Mesenchymal stem cell (in vitro differentiated cells and primary cell): ENCODE measurements around the gene B3GAT1.

Experiments used
- DNase-seq: peaks from one replicate; pipeline ENCODE4 v3.0.0-alpha.2; 2013
- H2AFZ ChIP-seq: one replicate; pipeline ENCODE4 v1.6.1; 2013; ENCODE audit warnings: low read depth, mild to moderate bottlenecking, control low read depth, inconsistent platforms, low read length, moderate library complexity
- H2AK5ac ChIP-seq: 2 replicates; pipeline ENCODE4 v1.6.1; 2013; ENCODE audit warnings: low read length, moderate library complexity, mild to moderate bottlenecking, inconsistent platforms; ENCODE audit not compliant: severe bottlenecking
- H2BK120ac ChIP-seq: one replicate; pipeline ENCODE4 v1.6.1; 2013; ENCODE audit warnings: low read depth, mild to moderate bottlenecking, inconsistent platforms, low read length, moderate library complexity
- H2BK12ac ChIP-seq, 2 experiments: one replicate each; pipeline ENCODE4 v1.6.1; 2013; ENCODE audit warnings: inconsistent platforms in 2 of 2, low read length in 2 of 2, mild to moderate bottlenecking in 2 of 2, moderate library complexity in 2 of 2, control low read depth in 1 of 2
- H2BK15ac ChIP-seq: one replicate; pipeline ENCODE4 v1.6.1; 2013; ENCODE audit warnings: mild to moderate bottlenecking, low read depth, inconsistent platforms; ENCODE audit not compliant: poor library complexity, severe bottlenecking
- H2BK5ac ChIP-seq: 2 replicates; pipeline ENCODE4 v1.6.1; 2013; ENCODE audit warnings: low read depth, mild to moderate bottlenecking, low read length, control low read depth, inconsistent platforms; ENCODE audit not compliant: poor library complexity, severe bottlenecking
- H3K14ac ChIP-seq, 2 experiments: one replicate each; pipeline ENCODE4 v1.6.1; 2013; ENCODE audit warnings: inconsistent platforms in 2 of 2, low read length in 2 of 2, control low read depth in 1 of 2, mild to moderate bottlenecking in 1 of 2, moderate library complexity in 1 of 2
- H3K18ac ChIP-seq, 2 experiments: one replicate each; pipeline ENCODE4 v1.6.1; 2013; ENCODE audit warnings: inconsistent platforms in 2 of 2, low read length in 2 of 2, control low read depth in 1 of 2, low read depth in 1 of 2, mild to moderate bottlenecking in 1 of 2
- H3K23ac ChIP-seq, 2 experiments: one replicate each; pipeline ENCODE4 v1.6.1; 2013; ENCODE audit warnings: inconsistent platforms in 2 of 2, low read length in 2 of 2, mild to moderate bottlenecking in 2 of 2, moderate library complexity in 2 of 2, control low read depth in 1 of 2
- H3K27ac ChIP-seq: 2 replicates; pipeline ENCODE4 v1.5.1; 2013; ENCODE audit warnings: mild to moderate bottlenecking, moderate library complexity, low read length, control low read depth, inconsistent platforms; ENCODE audit not compliant: poor library complexity, severe bottlenecking
- H3K27me3 ChIP-seq, 2 experiments: 2 replicates each; pipeline versions ENCODE4 v1.6.1 to v1.7.0; 2013; ENCODE audit warnings: low read length in 2 of 2, mild to moderate bottlenecking in 2 of 2, moderate library complexity in 2 of 2, control low read depth in 1 of 2, inconsistent platforms in 1 of 2; ENCODE audit not compliant: control insufficient read depth in 1 of 2, insufficient read depth in 1 of 2
- H3K36me3 ChIP-seq, 2 experiments: 2 replicates each; pipeline versions ENCODE4 v1.6.1 to v1.7.0; 2013; ENCODE audit warnings: low read length in 2 of 2, control low read depth in 1 of 2, inconsistent platforms in 1 of 2, low read depth in 1 of 2, mild to moderate bottlenecking in 1 of 2; ENCODE audit not compliant: insufficient read depth in 2 of 2, control insufficient read depth in 1 of 2
- H3K4ac ChIP-seq, 2 experiments: one replicate each; pipeline ENCODE4 v1.6.1; 2013; ENCODE audit warnings: inconsistent platforms in 2 of 2, low read length in 2 of 2, mild to moderate bottlenecking in 2 of 2, moderate library complexity in 2 of 2, control low read depth in 1 of 2, low read depth in 1 of 2
- H3K4me1 ChIP-seq: 2 replicates; pipeline ENCODE4 v1.6.1; 2013; ENCODE audit warnings: low read depth, low read length, control low read depth; ENCODE audit not compliant: control insufficient read depth, insufficient read depth
- H3K4me2 ChIP-seq: 2 replicates; pipeline ENCODE4 v1.6.1; 2013; ENCODE audit warnings: low read length, mild to moderate bottlenecking, inconsistent platforms; ENCODE audit not compliant: poor library complexity, severe bottlenecking
- H3K4me3 ChIP-seq, 2 experiments: 2 replicates each; pipeline versions ENCODE4 v1.5.1 to v1.7.0; 2013; ENCODE audit warnings: low read length in 2 of 2, mild to moderate bottlenecking in 2 of 2, control low read depth in 1 of 2, low read depth in 1 of 2; ENCODE audit not compliant: insufficient read depth in 1 of 2
- H3K79me1 ChIP-seq: replicated peaks from 2 replicates; pipeline ENCODE4 v1.6.1; 2013; ENCODE audit warnings: mild to moderate bottlenecking, control low read depth, low read length, inconsistent platforms; ENCODE audit not compliant: poor library complexity, severe bottlenecking
- H3K9ac ChIP-seq: 2 replicates; pipeline ENCODE4 v1.7.0; 2013; ENCODE audit warnings: mild to moderate bottlenecking, low read length, moderate library complexity
- H3K9me3 ChIP-seq: 2 replicates; pipeline ENCODE4 v1.7.0; 2013; ENCODE audit warnings: mild to moderate bottlenecking, low read length; ENCODE audit not compliant: control insufficient read depth
- H4K8ac ChIP-seq: one replicate; pipeline ENCODE4 v1.6.1; 2013; ENCODE audit warnings: inconsistent platforms, mild to moderate bottlenecking, low read length, moderate library complexity
- H4K91ac ChIP-seq: one replicate; pipeline ENCODE4 v1.6.1; 2013; ENCODE audit warnings: mild to moderate bottlenecking, low read length, inconsistent platforms
- WGBS: methylation state at CpG from one replicate; pipeline ENCODE4 v1.1.7; 2013; ENCODE audit warnings: mixed read lengths; 5-methylcytosine and 5-hydroxymethylcytosine counted together

Gene B3GAT1

DNA sequence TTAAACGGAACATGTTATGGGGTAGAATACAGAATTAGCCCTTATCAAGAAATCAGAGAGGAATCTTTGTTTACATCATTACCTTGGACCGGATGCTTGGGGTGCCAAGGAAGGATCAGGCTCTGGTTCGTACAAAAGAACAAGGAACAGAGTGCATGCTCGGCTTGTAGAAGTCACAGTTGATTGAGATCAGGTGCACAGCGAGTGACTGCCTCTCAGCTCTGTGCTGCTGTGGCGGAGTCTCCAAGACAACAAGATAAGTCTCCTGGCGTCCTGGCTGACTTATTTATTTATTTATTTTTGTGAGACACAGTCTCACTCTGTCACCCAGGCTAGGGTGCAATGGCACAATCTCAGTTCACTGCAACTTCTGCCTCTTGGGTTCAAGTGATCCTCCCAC lies 48.5 kb downstream of the B3GAT1 start:
- Histone ChIP-seq H3K18ac (no peak overlapping the region), H4K91ac (no peak overlapping the region), H3K4ac (no peak overlapping the region), H2BK120ac (no peak overlapping the region), H3K4me3 (no peak overlapping the region), H3K4me2 (no peak overlapping the region), H3K14ac (no peak overlapping the region), H3K4me1 (no peaks in the 10 kb centered on the region), H2AK5ac (no peak overlapping the region), H3K9ac (no peak overlapping the region), H2BK15ac (no peak overlapping the region), H3K9me3 (no peaks in the 10 kb centered on the region), H3K79me1 (no peaks in the 10 kb centered on the region), H3K23ac (no peak overlapping the region), H2BK5ac (no peak overlapping the region), H2BK12ac (no peak overlapping the region), H3K27ac (no peak overlapping the region), H3K36me3 (no peaks in the 10 kb centered on the region), H4K8ac (no peak overlapping the region), H3K27me3 (peaks cover 0 to 36% of the 10 kb centered on the region in 2 experiments), H2AFZ (no peak overlapping the region)
- DNase-seq = no peak
- 84% methylated on average over 4 of the region's 7 CpGs for WGBS

DNA sequence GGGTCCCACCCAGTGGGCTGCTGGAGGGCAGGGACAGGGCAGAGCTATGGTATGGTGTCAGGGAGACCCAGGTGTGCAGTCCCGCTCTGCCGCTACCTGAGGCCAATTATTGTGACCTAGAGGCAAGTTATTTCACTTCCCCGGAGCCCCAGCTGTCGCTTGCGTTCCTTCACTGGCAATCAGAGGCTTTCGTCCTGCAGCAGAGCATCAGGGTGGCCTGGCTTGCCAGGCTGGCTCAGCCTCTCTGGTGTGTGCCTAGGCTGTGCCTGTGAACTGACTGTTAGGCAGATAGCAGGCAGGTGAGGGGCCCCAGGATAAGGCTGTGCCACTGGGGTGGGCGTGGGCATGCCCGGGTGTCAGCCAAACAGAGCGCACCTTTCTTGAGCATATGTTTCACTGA lies 48.9 kb downstream of the B3GAT1 start:
- H3K4ac ChIP-seq = no peak overlapping the region
- H3K27ac ChIP-seq = no peak overlapping the region
- no peak overlapping the region for H2BK5ac ChIP-seq
- no peak overlapping the region for H4K8ac ChIP-seq
- no peak overlapping the region for H2AFZ ChIP-seq
- H2BK12ac ChIP-seq = no peak overlapping the region
- no peak overlapping the region for H3K4me2 ChIP-seq
- H3K4me3 ChIP-seq = no peak overlapping the region
- no peak overlapping the region for H2AK5ac ChIP-seq
- no peak overlapping the region for H3K9ac ChIP-seq
- H2BK120ac ChIP-seq = no peak overlapping the region
- no peak overlapping the region for H3K18ac ChIP-seq
- H3K79me1 ChIP-seq = no peaks in the 10 kb centered on the region
- H3K4me1 ChIP-seq = no peaks in the 10 kb centered on the region
- no peak overlapping the region for H3K14ac ChIP-seq
- no peak for DNase-seq
- no peaks in the 10 kb centered on the region for H3K36me3 ChIP-seq
- H3K9me3 ChIP-seq = no peaks in the 10 kb centered on the region
- H2BK15ac ChIP-seq = no peak overlapping the region
- 74% methylated on average over 9 of the region's 9 CpGs for WGBS
- no peak overlapping the region for H3K23ac ChIP-seq
- H4K91ac ChIP-seq = no peak overlapping the region
- H3K27me3 ChIP-seq = peaks cover 0 to 39% of the 10 kb centered on the region in 2 experiments

DNA sequence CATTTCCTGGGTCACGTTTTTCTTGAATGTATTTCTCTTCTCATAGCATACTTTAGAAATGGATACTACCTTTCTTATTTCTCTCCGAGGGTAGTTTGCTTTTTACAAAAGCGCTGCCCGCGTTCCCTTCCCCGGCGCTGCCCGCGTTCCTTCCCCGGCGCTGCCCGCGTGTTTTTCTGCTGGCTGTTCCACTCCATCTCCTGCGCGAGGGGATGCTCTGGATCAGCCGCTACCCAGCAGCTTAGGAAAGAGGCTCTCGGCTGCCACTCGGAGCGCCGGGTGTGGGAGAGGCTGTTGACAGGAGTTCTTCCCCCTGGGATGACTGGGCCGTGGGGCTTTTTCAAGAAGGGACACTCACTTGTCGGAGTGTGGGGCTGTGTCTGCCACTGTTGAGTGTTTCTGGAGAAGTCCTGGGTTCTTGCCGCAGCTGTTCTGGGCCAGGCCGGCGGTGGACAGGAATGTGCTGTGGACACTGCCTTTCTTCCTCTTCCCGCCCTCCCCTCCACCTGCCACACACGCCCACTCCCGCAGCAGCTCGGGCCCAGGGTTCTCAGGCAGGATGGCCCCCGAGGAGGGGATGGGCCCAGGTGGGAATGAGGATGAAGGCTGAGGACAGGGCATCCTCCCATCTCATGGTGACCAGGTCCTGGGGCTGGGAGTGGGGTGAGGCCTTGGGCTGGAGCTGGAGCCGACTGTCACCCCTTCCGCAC lies 49.7 kb downstream of the B3GAT1 start:
- H3K4ac ChIP-seq = no peak overlapping the region
- H4K91ac ChIP-seq = no peak overlapping the region
- H3K79me1 ChIP-seq = no peaks in the 10 kb centered on the region
- no peaks in the 10 kb centered on the region for H3K9me3 ChIP-seq
- no peak overlapping the region for H2AFZ ChIP-seq
- H3K4me3 ChIP-seq = no peak overlapping the region
- no peak overlapping the region for H3K9ac ChIP-seq
- H2AK5ac ChIP-seq = no peak overlapping the region
- 90% methylated on average over 30 of the region's 32 CpGs for WGBS
- H3K23ac ChIP-seq = no peak overlapping the region
- no peak overlapping the region for H4K8ac ChIP-seq
- H3K4me2 ChIP-seq = no peak overlapping the region
- peaks cover 0 to 39% of the 10 kb centered on the region in 2 experiments for H3K27me3 ChIP-seq
- no peak overlapping the region for H2BK120ac ChIP-seq
- H2BK15ac ChIP-seq = no peak overlapping the region
- H3K36me3 ChIP-seq = no peaks in the 10 kb centered on the region
- H3K27ac ChIP-seq = no peak overlapping the region
- H3K14ac ChIP-seq = no peak overlapping the region
- no peak for DNase-seq
- H2BK12ac ChIP-seq = no peak overlapping the region
- H3K18ac ChIP-seq = no peak overlapping the region
- H3K4me1 ChIP-seq = no peaks in the 10 kb centered on the region
- H2BK5ac ChIP-seq = no peak overlapping the region

DNA sequence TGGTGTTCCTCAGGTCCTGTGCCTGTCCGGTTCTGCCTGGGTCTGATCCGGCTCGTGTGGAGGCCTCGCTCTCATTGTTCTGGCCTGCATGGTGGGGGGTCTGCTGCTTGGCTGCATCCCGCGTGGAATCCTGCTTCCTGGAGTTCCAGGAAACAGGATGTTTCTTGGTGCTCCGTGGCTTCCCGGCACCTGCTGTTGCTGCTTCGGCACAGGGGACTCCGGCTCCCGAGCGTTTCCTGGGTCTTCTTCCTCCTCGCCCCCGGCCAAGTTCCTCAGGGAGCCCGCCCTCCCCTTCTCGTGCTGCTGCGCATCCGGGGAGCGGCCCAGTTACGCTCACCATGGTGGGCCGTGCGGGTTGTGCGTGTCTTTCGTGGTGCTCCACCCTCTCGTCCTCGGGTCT lies 50.4 kb downstream of the B3GAT1 start:
- H3K23ac ChIP-seq = peak overlapping the region in 1 of 2 experiments; percentile 26
- no peak overlapping the region for H3K9ac ChIP-seq
- H2AFZ ChIP-seq = no peak overlapping the region
- DNase-seq = no peak
- WGBS = 80% methylated on average over 26 of the region's 26 CpGs
- H3K4ac ChIP-seq = no peak overlapping the region
- H2BK12ac ChIP-seq = no peak overlapping the region
- no peak overlapping the region for H3K27ac ChIP-seq
- H4K8ac ChIP-seq = no peak overlapping the region
- H2BK15ac ChIP-seq = no peak overlapping the region
- H3K4me2 ChIP-seq = no peak overlapping the region
- H3K36me3 ChIP-seq = no peaks in the 10 kb centered on the region
- no peak overlapping the region for H3K18ac ChIP-seq
- no peak overlapping the region for H2BK5ac ChIP-seq
- H4K91ac ChIP-seq = no peak overlapping the region
- no peak overlapping the region for H2BK120ac ChIP-seq
- no peaks in the 10 kb centered on the region for H3K4me1 ChIP-seq
- H3K27me3 ChIP-seq = peaks cover 0 to 41% of the 10 kb centered on the region in 2 experiments
- no peaks in the 10 kb centered on the region for H3K9me3 ChIP-seq
- no peak overlapping the region for H3K14ac ChIP-seq
- no peak overlapping the region for H3K4me3 ChIP-seq
- H3K79me1 ChIP-seq = no peaks in the 10 kb centered on the region
- H2AK5ac ChIP-seq = no peak overlapping the region
